Measurements from ENCODE around the gene RASGEF1C.

RASGEF1C gene

GRCh38 chr5:180179442-180180420 is 29.3 kb downstream of the RASGEF1C start:
- no peak for DNase-seq

- DNase-seq: no peak
Observed at GRCh38 chr5:180178531-180179441, 30.2 kb downstream of the RASGEF1C start.

- DNase-seq: no peak
Observed at GRCh38 chr5:180176191-180176590, 32.8 kb downstream of the RASGEF1C start.

- no peak for DNase-seq
Observed at GRCh38 chr5:180175015-180175431, 34.0 kb downstream of the RASGEF1C start.

GRCh38 chr5:180174587-180174972 is 34.4 kb downstream of the RASGEF1C start:
- DNase-seq: no peak

- no peak for DNase-seq
Observed at GRCh38 chr5:180173875-180174586, 35.0 kb downstream of the RASGEF1C start.

- no peak for DNase-seq
Observed at GRCh38 chr5:180173198-180173544, 35.8 kb downstream of the RASGEF1C start.

- DNase-seq: no peak
Observed at GRCh38 chr5:180172447-180173197, 36.4 kb downstream of the RASGEF1C start.

GRCh38 chr5:180171568-180172094 is 37.4 kb downstream of the RASGEF1C start:
- DNase-seq: no peak

- no peak for DNase-seq
Observed at GRCh38 chr5:180170810-180171567, 38.0 kb downstream of the RASGEF1C start.

GRCh38 chr5:180170106-180170809 is 38.8 kb downstream of the RASGEF1C start:
- no peak for DNase-seq

- no peak for DNase-seq
Observed at GRCh38 chr5:180169248-180170105, 39.5 kb downstream of the RASGEF1C start.

GRCh38 chr5:180168758-180169157 is 40.3 kb downstream of the RASGEF1C start:
- DNase-seq: no peak

- no peak for DNase-seq
Observed at GRCh38 chr5:180166176-180166575, 42.8 kb downstream of the RASGEF1C start.

GRCh38 chr5:180162304-180162661 is 46.7 kb downstream of the RASGEF1C start:
- DNase-seq: no peak

GRCh38 chr5:180161420-180162303 is 47.3 kb downstream of the RASGEF1C start:
- DNase-seq: no peak

- no peak for DNase-seq
Observed at GRCh38 chr5:180160789-180161188, 48.2 kb downstream of the RASGEF1C start.

GRCh38 chr5:180160215-180160614 is 48.8 kb downstream of the RASGEF1C start:
- DNase-seq: no peak
